CD4-positive, CD25-positive, alpha-beta regulatory T cell (primary cell): ENCODE measurements around the gene GCNA. TPM values are rescaled to one million over a fixed set of nuclear protein-coding genes. Genes with fewer than 3 reads are reported as not detected.

ENCODE experiments used
- ATAC-seq, 2 donors: fragments of 150-1000 bp; cut with Tn5 transposase; one replicate each; pipeline ENCODE4 v1.10.0; 2021; ENCODE audit warnings: low read depth in 2 of 2, moderate number of reproducible peaks in 2 of 2, moderate library complexity in 1 of 2
- DNase-seq, 3 donors: peaks; one replicate each; pipeline versions ENCODE4 v3.0.0 to v3.0.0-alpha.2; 2012 to 2022; ENCODE audit warnings: mixed read lengths in 1 of 3
- H3K27ac ChIP-seq: one replicate; pipeline ENCODE4 v1.7.0; 2013; ENCODE audit warnings: mild to moderate bottlenecking, low read length; ENCODE audit not compliant: insufficient read depth, poor library complexity, severe bottlenecking
- H3K27me3 ChIP-seq: one replicate; pipeline ENCODE4 v1.7.0; 2013; ENCODE audit warnings: low read length; ENCODE audit not compliant: control insufficient read depth, insufficient read depth
- H3K36me3 ChIP-seq: one replicate; pipeline ENCODE4 v1.7.0; 2013; ENCODE audit warnings: mild to moderate bottlenecking, low read length, moderate library complexity; ENCODE audit not compliant: control insufficient read depth, insufficient read depth
- H3K4me1 ChIP-seq: 2 replicates; pipeline ENCODE4 v1.7.0; 2013; ENCODE audit warnings: mild to moderate bottlenecking, low read length; ENCODE audit not compliant: insufficient read depth, control insufficient read depth, poor library complexity, severe bottlenecking
- H3K4me3 ChIP-seq: one replicate; pipeline ENCODE4 v1.7.0; 2013; ENCODE audit warnings: low read depth, mild to moderate bottlenecking, low read length, moderate library complexity
- H3K9me3 ChIP-seq, 2 experiments: 1 replicate in 1 of 2; 2 replicates in 1 of 2; pipeline ENCODE4 v1.7.0; 2013; ENCODE audit warnings: low read length in 2 of 2, mild to moderate bottlenecking in 1 of 2, moderate library complexity in 1 of 2; ENCODE audit not compliant: control insufficient read depth in 2 of 2
- H3K27ac Mint-ChIP-seq, 3 donors: one replicate each; pipeline ENCODE4 v1.8.0; 2020 to 2022; ENCODE audit warnings: mild to moderate bottlenecking in 3 of 3, mixed read lengths in 3 of 3, moderate library complexity in 2 of 3
- H3K27me3 Mint-ChIP-seq: one replicate; pipeline ENCODE4 v1.8.0; 2022; ENCODE audit warnings: mild to moderate bottlenecking, mixed read lengths
- H3K36me3 Mint-ChIP-seq: one replicate; pipeline ENCODE4 v1.8.0; 2020; ENCODE audit warnings: mixed read lengths
- H3K4me1 Mint-ChIP-seq, 4 donors: one replicate each; pipeline ENCODE4 v1.8.0; 2020 to 2022; ENCODE audit warnings: mixed read lengths in 4 of 4, mild to moderate bottlenecking in 1 of 4
- H3K4me3 Mint-ChIP-seq, 4 donors: one replicate each; pipeline ENCODE4 v1.8.0; 2020 to 2022; ENCODE audit warnings: mild to moderate bottlenecking in 4 of 4, mixed read lengths in 4 of 4, moderate library complexity in 3 of 4
- H3K9me3 Mint-ChIP-seq, 7 donors: one replicate each; pipeline ENCODE4 v1.8.0; 2020 to 2022; ENCODE audit warnings: mixed read lengths in 7 of 7, mild to moderate bottlenecking in 3 of 7, moderate library complexity in 2 of 7
- polyA plus RNA-seq, 4 donors: library from polyadenylated mRNA; unstranded; fragments of 300-500 nt; fragmentation: Illumina TruSeq; gene quantifications; one replicate each; pipeline ENCODE4 v1.2.3, GENCODE V29; 2021
- total RNA-seq: library from RNA; stranded (reverse); gene quantifications from one replicate; pipeline ENCODE4 v1.2.3, GENCODE V29; 2022

Gene GCNA
- total and polyA plus RNA-seq, 5 donors from 2014 or later = 0.20 to 3.7 (median 0.57) TPM

DNA sequence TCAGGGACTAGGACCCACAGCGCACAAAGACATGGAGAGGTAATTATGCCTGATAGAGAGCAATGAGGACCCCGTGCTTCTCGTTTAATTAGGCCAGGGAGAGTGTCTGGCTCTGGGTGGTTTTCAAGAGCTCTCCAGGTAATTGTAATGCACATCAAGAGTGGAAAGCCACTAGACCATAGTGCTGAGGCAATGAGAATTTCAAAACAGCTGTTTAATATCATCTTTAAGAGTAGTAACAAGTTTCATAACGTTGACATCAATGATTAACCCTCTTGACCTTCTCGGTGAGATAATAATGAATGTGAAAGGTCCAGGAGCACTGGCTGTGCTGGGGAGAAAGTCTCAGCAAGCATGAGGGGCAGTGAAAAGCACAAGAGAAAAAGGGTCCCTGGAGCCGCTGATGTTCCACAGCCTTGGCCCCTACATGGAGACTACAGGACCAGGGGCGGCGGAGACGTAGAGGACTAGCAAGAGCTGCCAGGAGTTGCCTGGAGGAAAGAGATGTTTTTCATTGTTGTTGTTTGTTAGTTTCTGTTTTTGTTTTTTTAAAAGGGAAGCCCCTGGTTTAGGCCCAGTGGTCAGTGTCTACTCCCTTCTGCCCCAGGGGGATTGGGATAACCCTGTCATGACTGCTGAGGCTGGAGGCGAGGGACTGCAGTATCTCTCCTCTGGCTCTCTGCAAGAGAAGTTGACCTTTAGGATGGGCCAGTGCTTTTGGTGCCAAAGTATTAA, 54.9 kb downstream of the GCNA start:
- Histone ChIP-seq H3K27me3 (no peaks in the 10 kb centered on the region), H3K9me3 (no peaks in the 10 kb centered on the region), H3K36me3 (no peaks in the 10 kb centered on the region), H3K4me1 (peaks cover 18% of the 10 kb centered on the region), H3K27ac (no peak overlapping the region), H3K4me3 (no peak overlapping the region)
- no peaks in the 10 kb centered on the region for H3K36me3 Mint-ChIP-seq
- H3K27ac Mint-ChIP-seq = peak overlapping the region in 1 of 3 donors; percentile 56
- DNase-seq (no peak), ATAC-seq (no peak)
- H3K9me3 Mint-ChIP-seq = no peaks in the 10 kb centered on the region
- no peak overlapping the region for H3K4me3 Mint-ChIP-seq
- no peaks in the 10 kb centered on the region for H3K27me3 Mint-ChIP-seq
- H3K4me1 Mint-ChIP-seq = peaks cover 0 to 13% (median 2%) of the 10 kb centered on the region in 4 donors

DNA sequence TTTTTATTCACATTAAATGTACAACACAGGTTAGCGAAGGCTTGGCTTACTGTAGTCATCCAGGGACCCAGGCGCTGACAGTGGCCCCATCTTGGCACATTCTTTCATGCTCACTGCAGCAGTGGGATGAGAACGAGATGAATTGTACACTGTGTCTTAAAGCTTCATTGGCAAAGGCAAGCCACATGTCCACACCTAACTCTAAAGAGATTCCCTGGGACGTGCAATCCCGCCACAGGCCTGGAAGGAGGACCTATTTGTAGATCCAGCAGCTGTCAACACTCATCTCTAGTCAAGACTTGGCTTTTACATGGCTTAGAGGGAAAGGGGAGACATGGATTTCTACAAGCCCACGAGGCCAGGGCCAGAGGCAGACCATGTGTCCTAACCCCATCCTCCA, 56.1 kb downstream of the GCNA start:
- peaks cover 0 to 13% (median 2%) of the 10 kb centered on the region in 4 donors for H3K4me1 Mint-ChIP-seq
- Histone ChIP-seq H3K4me3 (no peak overlapping the region), H3K27ac (no peak overlapping the region), H3K4me1 (peaks cover 30% of the 10 kb centered on the region), H3K27me3 (no peaks in the 10 kb centered on the region), H3K36me3 (no peaks in the 10 kb centered on the region), H3K9me3 (no peaks in the 10 kb centered on the region)
- H3K9me3 Mint-ChIP-seq = no peaks in the 10 kb centered on the region
- no peak for DNase-seq
- ATAC-seq = no peak
- H3K27me3 Mint-ChIP-seq = no peaks in the 10 kb centered on the region
- no peak overlapping the region for H3K4me3 Mint-ChIP-seq
- H3K27ac Mint-ChIP-seq = no peak overlapping the region
- H3K36me3 Mint-ChIP-seq = no peaks in the 10 kb centered on the region

DNA sequence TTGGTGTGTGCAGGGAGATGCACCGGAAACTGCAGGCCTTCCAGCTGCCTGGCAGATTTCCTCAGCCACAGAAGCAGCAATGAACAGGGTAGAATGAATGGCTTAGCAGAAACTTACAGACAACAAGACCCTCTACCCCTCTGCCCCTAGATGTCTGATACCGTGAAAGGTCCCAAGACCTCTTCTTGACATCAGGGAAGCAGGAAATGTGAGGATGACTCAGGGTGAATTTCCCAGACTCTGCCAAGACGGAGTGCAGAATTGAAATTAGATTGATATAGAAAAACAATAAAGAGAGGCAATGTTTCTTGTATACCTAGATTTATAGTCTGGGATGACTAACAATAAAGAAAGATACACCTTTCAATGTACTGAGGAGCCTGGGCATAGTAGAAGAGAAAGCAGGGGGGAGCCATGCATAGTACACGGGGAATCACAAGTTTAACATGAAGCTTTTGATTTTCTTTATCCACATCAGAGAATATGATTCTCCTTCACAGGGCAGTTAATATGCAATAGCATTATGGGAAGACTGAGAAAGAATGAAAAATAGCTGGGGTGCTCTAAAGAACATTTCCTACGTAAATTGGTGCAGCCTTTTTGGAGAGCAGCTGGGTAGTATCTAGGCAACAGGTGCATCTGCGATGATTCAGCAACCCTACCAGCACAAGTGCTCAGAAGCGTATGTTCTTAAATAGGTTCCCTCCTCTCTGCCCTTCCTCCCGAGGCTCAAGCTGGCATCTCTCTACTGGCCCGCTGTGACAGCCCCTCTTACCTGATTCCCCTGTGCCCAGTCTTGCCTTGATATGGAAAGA, 58.4 kb downstream of the GCNA start:
- ATAC-seq (peak; percentile 74 to 77), DNase-seq (peak in 1 of 3 donors; percentile 61)
- Mint-ChIP-seq H3K4me3 (no peak overlapping the region), H3K4me1 (peaks cover 0 to 20% (median 4%) of the 10 kb centered on the region in 4 donors), H3K27ac (peak overlapping the region in 2 of 3 donors; percentile 56 to 59), H3K27me3 (no peaks in the 10 kb centered on the region), H3K36me3 (no peaks in the 10 kb centered on the region), H3K9me3 (no peaks in the 10 kb centered on the region)
- Histone ChIP-seq H3K4me1 (peaks cover 39% of the 10 kb centered on the region), H3K27me3 (no peaks in the 10 kb centered on the region), H3K27ac (peak overlapping the region; percentile 60), H3K36me3 (no peaks in the 10 kb centered on the region), H3K9me3 (no peaks in the 10 kb centered on the region), H3K4me3 (no peak overlapping the region)

DNA sequence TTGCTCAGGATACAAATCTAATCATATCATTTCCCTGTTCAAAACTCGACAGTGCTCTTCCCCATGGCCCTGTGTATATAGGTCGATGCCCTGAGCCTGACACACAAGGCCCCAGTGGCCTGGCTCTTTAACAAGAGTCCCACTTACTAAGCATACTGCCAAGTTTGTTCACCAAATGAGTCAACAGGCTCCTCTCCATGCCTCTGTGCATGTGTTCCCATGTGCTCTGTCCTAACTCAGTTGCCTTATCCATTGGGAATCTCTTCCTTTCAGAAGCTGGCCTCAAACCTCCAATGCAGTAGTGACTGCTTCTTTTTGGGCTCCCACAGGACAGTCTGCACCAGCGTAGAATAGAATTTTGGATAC, 59.0 kb downstream of the GCNA start:
- peak in 1 of 2 donors; percentile 27 for ATAC-seq
- H3K4me3 Mint-ChIP-seq = peak overlapping the region in 1 of 4 donors; percentile 37

DNA sequence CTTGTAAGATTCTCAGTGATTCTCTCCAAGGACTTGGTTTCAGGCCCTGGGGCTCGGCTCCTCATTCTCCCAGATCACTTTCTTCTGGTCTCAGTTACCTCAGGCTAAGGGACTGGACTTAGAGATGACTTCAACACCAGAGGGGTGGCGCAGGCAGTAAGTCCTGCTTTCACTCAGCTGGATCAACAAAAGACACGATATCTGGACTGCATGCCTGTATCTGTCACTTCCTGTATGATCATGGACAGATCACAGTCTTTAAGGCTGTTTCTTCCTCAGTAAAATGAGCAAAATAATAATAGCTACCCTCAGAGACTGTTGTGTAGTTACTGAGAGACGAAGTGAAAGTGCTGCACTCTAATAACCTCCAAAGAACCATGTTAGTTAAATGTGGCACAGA, 59.6 kb downstream of the GCNA start:
- Histone ChIP-seq H3K27me3 (no peaks in the 10 kb centered on the region), H3K36me3 (no peaks in the 10 kb centered on the region), H3K27ac (peak overlapping the region; percentile 60), H3K4me3 (peak overlapping the region; percentile 67), H3K9me3 (no peaks in the 10 kb centered on the region), H3K4me1 (peaks cover 39% of the 10 kb centered on the region)
- H3K27ac Mint-ChIP-seq = no peak overlapping the region
- H3K36me3 Mint-ChIP-seq = no peaks in the 10 kb centered on the region
- peaks cover 0 to 22% (median 7%) of the 10 kb centered on the region in 4 donors for H3K4me1 Mint-ChIP-seq
- H3K4me3 Mint-ChIP-seq = no peak overlapping the region
- H3K27me3 Mint-ChIP-seq = no peaks in the 10 kb centered on the region
- ATAC-seq = peak; percentile 39 to 52
- DNase-seq = peak in 1 of 3 donors; percentile 50
- no peaks in the 10 kb centered on the region for H3K9me3 Mint-ChIP-seq

More for the DNA sequence above, 59.0 kb downstream of the GCNA start:
- Histone ChIP-seq H3K9me3 (no peaks in the 10 kb centered on the region), H3K27me3 (no peaks in the 10 kb centered on the region), H3K4me3 (no peak overlapping the region), H3K36me3 (no peaks in the 10 kb centered on the region), H3K4me1 (peaks cover 39% of the 10 kb centered on the region), H3K27ac (peak overlapping the region; percentile 60)
- peaks cover 0 to 22% (median 4%) of the 10 kb centered on the region in 4 donors for H3K4me1 Mint-ChIP-seq
- no peak for DNase-seq
- no peaks in the 10 kb centered on the region for H3K9me3 Mint-ChIP-seq
- H3K27me3 Mint-ChIP-seq = no peaks in the 10 kb centered on the region
- H3K27ac Mint-ChIP-seq = peak overlapping the region in 2 of 3 donors; percentile 56 to 59
- no peaks in the 10 kb centered on the region for H3K36me3 Mint-ChIP-seq

DNA sequence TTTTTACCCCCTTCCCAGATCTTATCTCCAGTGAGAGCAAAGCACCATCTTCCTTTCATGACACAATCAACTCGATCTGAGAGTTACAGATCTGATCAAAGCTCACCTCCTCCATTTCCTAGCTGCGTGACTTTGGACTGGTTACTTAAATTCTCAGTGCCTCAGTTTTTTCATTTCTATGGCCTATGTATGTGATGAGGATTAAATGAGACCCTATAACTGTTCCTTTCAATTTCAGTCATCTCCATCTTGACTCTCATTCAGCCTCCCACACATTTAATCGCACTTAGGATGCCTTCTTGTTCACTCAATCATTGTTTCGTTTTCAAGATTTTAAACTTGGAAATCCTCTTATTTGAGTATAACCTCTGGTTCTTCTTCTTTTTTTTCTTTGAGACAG, 60.2 kb downstream of the GCNA start:
- Mint-ChIP-seq H3K4me1 (peaks cover 0 to 22% (median 8%) of the 10 kb centered on the region in 4 donors), H3K27me3 (no peaks in the 10 kb centered on the region), H3K27ac (no peak overlapping the region), H3K4me3 (no peak overlapping the region), H3K36me3 (no peaks in the 10 kb centered on the region), H3K9me3 (no peaks in the 10 kb centered on the region)
- peak overlapping the region; percentile 60 for H3K27ac ChIP-seq
- no peaks in the 10 kb centered on the region for H3K36me3 ChIP-seq
- H3K4me1 ChIP-seq = peaks cover 39% of the 10 kb centered on the region
- ATAC-seq (no peak), DNase-seq (peak in 1 of 3 donors; percentile 20)
- H3K4me3 ChIP-seq = peak overlapping the region; percentile 67
- no peaks in the 10 kb centered on the region for H3K9me3 ChIP-seq
- H3K27me3 ChIP-seq = no peaks in the 10 kb centered on the region

DNA sequence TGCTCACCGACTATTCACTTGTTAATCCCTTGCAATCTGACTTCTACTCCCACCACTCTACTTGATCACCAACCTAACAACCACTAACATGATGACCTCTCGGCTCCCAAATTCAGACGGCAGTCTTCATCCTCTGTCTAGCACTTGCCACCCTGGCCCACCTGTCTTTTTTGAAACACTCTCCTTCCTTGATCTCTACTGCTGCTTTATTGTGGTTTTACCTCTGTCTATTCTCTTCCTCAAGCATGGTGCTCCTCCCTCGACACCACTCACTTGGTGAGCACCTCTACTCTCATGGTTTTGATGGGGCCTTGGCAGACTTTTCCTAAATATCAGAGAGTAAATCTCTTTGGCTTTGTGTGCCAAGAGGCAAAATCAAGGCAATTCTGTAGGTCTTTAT, 61.8 kb downstream of the GCNA start:
- Histone ChIP-seq H3K27ac (no peak overlapping the region), H3K9me3 (no peaks in the 10 kb centered on the region), H3K4me1 (peaks cover 39% of the 10 kb centered on the region), H3K4me3 (no peak overlapping the region), H3K27me3 (no peaks in the 10 kb centered on the region), H3K36me3 (no peaks in the 10 kb centered on the region)
- peak in 1 of 2 donors; percentile 44 for ATAC-seq
- H3K9me3 Mint-ChIP-seq = no peaks in the 10 kb centered on the region
- H3K36me3 Mint-ChIP-seq = no peaks in the 10 kb centered on the region
- H3K4me1 Mint-ChIP-seq = peaks cover 0 to 22% (median 8%) of the 10 kb centered on the region in 4 donors
- H3K4me3 Mint-ChIP-seq = no peak overlapping the region
- H3K27me3 Mint-ChIP-seq = no peaks in the 10 kb centered on the region
- DNase-seq = peak in 1 of 3 donors; percentile 60
- no peak overlapping the region for H3K27ac Mint-ChIP-seq
